GM19328 (cell line): ENCODE results near the gene TMEM150C.

Source experiments
- ATAC-seq: cut with Tn5 transposase; IDR thresholded peaks from one replicate; pipeline ENCODE4 v1.9.1; 2021; ENCODE audit warnings: mild to moderate bottlenecking, moderate library complexity; ENCODE audit not compliant: unreplicated experiment

TMEM150C gene

GRCh38 chr4:82561786-82562563 is at the start of gene TMEM150C:
Gene TMEM150C, minus strand, starts transcription at chr4:82561988. Its CDS starts 57,331 bp downstream, at chr4:82504657.
- ATAC-seq: no peak

- ATAC-seq: no peak
Measured at GRCh38 chr4:82611527-82611926, 49.7 kb upstream of the TMEM150C start.

- no peak for ATAC-seq
Measured at GRCh38 chr4:82610041-82610440, 48.3 kb upstream of the TMEM150C start.

GRCh38 chr4:82606622-82607021 is 44.8 kb upstream of the TMEM150C start:
- no peak for ATAC-seq

- no peak for ATAC-seq
Measured at GRCh38 chr4:82604522-82604921, 42.7 kb upstream of the TMEM150C start.

- no peak for ATAC-seq
Measured at GRCh38 chr4:82601242-82602015, 39.6 kb upstream of the TMEM150C start.

GRCh38 chr4:82599336-82599735 is 37.5 kb upstream of the TMEM150C start:
- ATAC-seq: no peak

- ATAC-seq: no peak
Measured at GRCh38 chr4:82594456-82594855, 32.7 kb upstream of the TMEM150C start.

GRCh38 chr4:82593411-82593810 is 31.6 kb upstream of the TMEM150C start:
- ATAC-seq: no peak

GRCh38 chr4:82592639-82593038 is 30.9 kb upstream of the TMEM150C start:
- no peak for ATAC-seq

- ATAC-seq: no peak
Measured at GRCh38 chr4:82591592-82591991, 29.8 kb upstream of the TMEM150C start.

GRCh38 chr4:82589756-82590155 is 28.0 kb upstream of the TMEM150C start:
- no peak for ATAC-seq

GRCh38 chr4:82588771-82589270 is 27.0 kb upstream of the TMEM150C start:
- ATAC-seq: no peak

- ATAC-seq: no peak
Measured at GRCh38 chr4:82587826-82588540, 26.2 kb upstream of the TMEM150C start.

- no peak for ATAC-seq
Measured at GRCh38 chr4:82585690-82586435, 24.1 kb upstream of the TMEM150C start.

- no peak for ATAC-seq
Measured at GRCh38 chr4:82584931-82585330, 23.1 kb upstream of the TMEM150C start.

GRCh38 chr4:82583897-82584587 is 22.3 kb upstream of the TMEM150C start:
- ATAC-seq: no peak

GRCh38 chr4:82579932-82580331 is 18.1 kb upstream of the TMEM150C start:
- ATAC-seq: no peak

- no peak for ATAC-seq
Measured at GRCh38 chr4:82578935-82579334, 17.1 kb upstream of the TMEM150C start.

GRCh38 chr4:82577451-82577850 is 15.7 kb upstream of the TMEM150C start:
- no peak for ATAC-seq
